Left hindlimb (tissue), 1 donor: ENCODE measurements around the gene MATN3.

Experiments
- DNase-seq: peaks from one replicate; pipeline ENCODE4 v3.0.0-alpha.2; 2018

The MATN3 gene

GRCh38 chr2:20035955-20036666 lies 23.6 kb upstream of the MATN3 start:
- no peak for DNase-seq

- no peak for DNase-seq
Observed at GRCh38 chr2:20034821-20035220, 22.4 kb upstream of the MATN3 start.

GRCh38 chr2:20034218-20034617 lies 21.8 kb upstream of the MATN3 start:
- no peak for DNase-seq

- no peak for DNase-seq
Observed at GRCh38 chr2:20033322-20033721, 20.9 kb upstream of the MATN3 start.

- DNase-seq, result no peak
Observed at GRCh38 chr2:20030224-20030623, 17.8 kb upstream of the MATN3 start.

- no peak for DNase-seq
Observed at GRCh38 chr2:20027705-20028434, 15.4 kb upstream of the MATN3 start.

GRCh38 chr2:20027260-20027677 lies 14.8 kb upstream of the MATN3 start:
- DNase-seq, result no peak

GRCh38 chr2:20025065-20025786 lies 12.8 kb upstream of the MATN3 start:
- DNase-seq, result no peak

GRCh38 chr2:20023688-20024087 lies 11.2 kb upstream of the MATN3 start:
- no peak for DNase-seq

GRCh38 chr2:20021405-20022009 lies 9.0 kb upstream of the MATN3 start:
- DNase-seq, result no peak

- DNase-seq, result no peak
Observed at GRCh38 chr2:20019747-20020146, 7.3 kb upstream of the MATN3 start.

- DNase-seq, result no peak
Observed at GRCh38 chr2:20018601-20019152, 6.2 kb upstream of the MATN3 start.

- no peak for DNase-seq
Observed at GRCh38 chr2:20016346-20016745, 3.9 kb upstream of the MATN3 start.

- no peak for DNase-seq
Observed at GRCh38 chr2:20015482-20016083, 3.1 kb upstream of the MATN3 start.

- no peak for DNase-seq
Observed at GRCh38 chr2:20013126-20013849, 820 bp upstream of the MATN3 start.

GRCh38 chr2:20012032-20012281 lies 511 bp downstream of the MATN3 start:
- no peak for DNase-seq

- no peak for DNase-seq
Observed at GRCh38 chr2:20011276-20012031, 1.0 kb downstream of the MATN3 start.

- no peak for DNase-seq
Observed at GRCh38 chr2:20008703-20009102, 3.8 kb downstream of the MATN3 start.

GRCh38 chr2:20005891-20006470 lies 6.5 kb downstream of the MATN3 start:
- no peak for DNase-seq

GRCh38 chr2:20005067-20005627 lies 7.3 kb downstream of the MATN3 start:
- DNase-seq, result no peak

- DNase-seq, result no peak
Observed at GRCh38 chr2:20001361-20001863, 11.1 kb downstream of the MATN3 start.
